Smooth muscle cell (in vitro differentiated cells): ENCODE results near the gene EPB41L2. TPM values are rescaled to one million over a fixed set of nuclear protein-coding genes. Genes with fewer than 3 reads are reported as not detected.

ENCODE experiments used
- DNase-seq: peaks from one replicate; lab custom pipeline; 2025; ENCODE audit not compliant: unreplicated experiment; lab: John Stamatoyannopoulos, UW
- H2AFZ ChIP-seq: fragments of 200-600 bp; sonication (generic); 2 replicates; pipeline ENCODE4 v1.6.0; 2016; ENCODE audit warnings: antibody characterized with exemption, low read depth, mild to moderate bottlenecking
- H3F3A ChIP-seq: fragments of 200-600 bp; sonication (generic); 2 replicates; pipeline ENCODE4 v1.6.0; 2017; ENCODE audit warnings: antibody characterized with exemption, low read depth
- H3K27ac ChIP-seq: fragments of 200-600 bp; sonication (generic); 2 replicates; pipeline ENCODE4 v1.5.1; 2016; ENCODE audit warnings: low read depth, mild to moderate bottlenecking
- H3K27me3 ChIP-seq: fragments of 200-600 bp; sonication (generic); 2 replicates; pipeline ENCODE4 v1.6.1; 2016; ENCODE audit warnings: low read depth, mild to moderate bottlenecking
- H3K36me3 ChIP-seq: fragments of 200-600 bp; sonication (generic); 2 replicates; pipeline ENCODE4 v1.5.1; 2016; ENCODE audit warnings: low read depth
- H3K4me1 ChIP-seq: fragments of 200-600 bp; sonication (generic); 2 replicates; pipeline ENCODE4 v1.5.1; 2016; ENCODE audit warnings: low read depth
- H3K4me2 ChIP-seq: fragments of 200-600 bp; sonication (generic); 2 replicates; pipeline ENCODE4 v1.6.0; 2016; ENCODE audit warnings: mild to moderate bottlenecking
- H3K4me3 ChIP-seq: fragments of 200-600 bp; sonication (generic); 2 replicates; pipeline ENCODE4 v1.5.1; 2016; ENCODE audit warnings: mild to moderate bottlenecking
- H3K79me2 ChIP-seq: fragments of 200-600 bp; sonication (generic); 2 replicates; pipeline ENCODE4 v1.6.0; 2016; ENCODE audit warnings: low read depth, mild to moderate bottlenecking
- H3K9ac ChIP-seq: fragments of 200-600 bp; sonication (generic); 2 replicates; pipeline ENCODE4 v1.6.0; 2016; ENCODE audit warnings: low read depth
- H3K9me3 ChIP-seq: fragments of 200-600 bp; sonication (generic); replicated peaks from 2 replicates; pipeline ENCODE4 v1.5.1; 2016; ENCODE audit warnings: low read depth
- H4K20me1 ChIP-seq: fragments of 200-600 bp; sonication (generic); 2 replicates; pipeline ENCODE4 v1.6.0; 2016; ENCODE audit warnings: low read depth
- CTCF ChIP-seq: fragments of 200-600 bp; sonication (generic); IDR thresholded peaks from 2 replicates; pipeline ENCODE4 v1.5.1; 2017; ENCODE audit warnings: borderline replicate concordance, mild to moderate bottlenecking, antibody characterized with exemption; ENCODE audit not compliant: insufficient read depth, poor library complexity, severe bottlenecking
- whole genome bisulfite sequencing: methylation state at CpG from one replicate; pipeline ENCODE4 v1.1.7; 2016; ENCODE audit warnings: low lambda C conversion rate; 5-methylcytosine and 5-hydroxymethylcytosine counted together
- polyA plus RNA-seq: library from polyadenylated mRNA; unstranded; fragments of >200 nt; fragmentation: Nextera tagmentation; extraction: Ambion mirVana; gene quantifications from 2 replicates; pipeline ENCODE4 v1.2.1, GENCODE V29; 2016
- total RNA-seq: library from RNA; depleted of rRNA; stranded (reverse); fragments of >200 nt; gene quantifications from 2 replicates; pipeline ENCODE4 v1.2.3, GENCODE V29; 2014

The EPB41L2 gene
- total and polyA plus RNA-seq, 2 experiments from 2014 or later: 40.2 to 44.6 TPM

GRCh38 chr6:131041814-131042213 is 21.2 kb downstream of the EPB41L2 start:
- WGBS: 86% methylated on average over 2 of the region's 2 CpGs
- Histone ChIP-seq H2AFZ (no peak overlapping the region), H3K9ac (no peak overlapping the region), H3K27ac (no peak overlapping the region), H3K9me3 (no peaks in the 10 kb centered on the region), H3K79me2 (peaks cover 66% of the 10 kb centered on the region), H3K4me2 (no peak overlapping the region), H3K27me3 (no peaks in the 10 kb centered on the region), H3K4me1 (no peaks in the 10 kb centered on the region), H4K20me1 (peaks cover 55% of the 10 kb centered on the region), H3K4me3 (no peak overlapping the region), H3F3A (no peaks in the 10 kb centered on the region), H3K36me3 (no peaks in the 10 kb centered on the region)
- no peak for DNase-seq
- TF ChIP-seq CTCF: no peak

DNA sequence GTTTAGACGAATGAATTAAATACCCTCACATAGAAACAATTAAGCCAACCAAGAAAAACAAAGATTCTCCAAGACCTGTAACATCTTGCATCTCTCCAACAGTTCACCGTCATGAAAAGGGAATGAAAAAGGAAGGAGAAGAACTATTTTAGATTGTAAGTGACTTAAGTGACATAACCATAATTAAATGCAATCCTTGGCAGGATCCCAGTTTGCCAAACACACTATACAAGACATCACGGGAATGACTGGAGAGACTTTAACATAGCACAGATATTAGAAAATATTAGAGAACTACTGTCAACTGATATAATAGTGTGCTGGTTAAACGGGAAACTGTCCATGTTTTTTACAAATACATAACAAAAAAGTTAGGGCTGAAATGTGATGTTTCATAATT is 22.2 kb downstream of the EPB41L2 start:
- no peaks in the 10 kb centered on the region for H3K4me1 ChIP-seq
- H4K20me1 ChIP-seq: peaks cover 50% of the 10 kb centered on the region
- H3K4me2 ChIP-seq: no peak overlapping the region
- no peak overlapping the region for H3K9ac ChIP-seq
- no peak overlapping the region for H2AFZ ChIP-seq
- H3K79me2 ChIP-seq: peaks cover 68% of the 10 kb centered on the region
- H3F3A ChIP-seq: no peaks in the 10 kb centered on the region
- H3K9me3 ChIP-seq: no peaks in the 10 kb centered on the region
- no peak overlapping the region for H3K4me3 ChIP-seq
- H3K36me3 ChIP-seq: no peaks in the 10 kb centered on the region
- TF ChIP-seq CTCF: no peak
- DNase-seq: no peak
- WGBS: 94% methylated on average over 4 of the region's 4 CpGs
- H3K27me3 ChIP-seq: no peaks in the 10 kb centered on the region
- no peak overlapping the region for H3K27ac ChIP-seq

GRCh38 chr6:131039345-131039680 is 23.7 kb downstream of the EPB41L2 start:
- no peaks in the 10 kb centered on the region for H3K4me1 ChIP-seq
- 59% methylated on average over 4 of the region's 4 CpGs for WGBS
- no peaks in the 10 kb centered on the region for H3K27me3 ChIP-seq
- H2AFZ ChIP-seq: no peak overlapping the region
- no peaks in the 10 kb centered on the region for H3K9me3 ChIP-seq
- H3K9ac ChIP-seq: no peak overlapping the region
- H4K20me1 ChIP-seq: peaks cover 46% of the 10 kb centered on the region
- TF ChIP-seq CTCF: no peak
- H3K36me3 ChIP-seq: no peaks in the 10 kb centered on the region
- H3F3A ChIP-seq: no peaks in the 10 kb centered on the region
- no peak overlapping the region for H3K4me3 ChIP-seq
- peak overlapping the region; percentile 23 for H3K4me2 ChIP-seq
- no peak for DNase-seq
- no peak overlapping the region for H3K27ac ChIP-seq
- peaks cover 67% of the 10 kb centered on the region for H3K79me2 ChIP-seq

- DNase-seq: no peak
Observed at GRCh38 chr6:131038597-131039344, 24.3 kb downstream of the EPB41L2 start.

More at GRCh38 chr6:131038597-131039344, 24.3 kb downstream of the EPB41L2 start:
- Histone ChIP-seq H3K9ac (no peak overlapping the region), H3F3A (no peaks in the 10 kb centered on the region), H2AFZ (no peak overlapping the region), H3K27me3 (no peaks in the 10 kb centered on the region), H3K4me1 (no peaks in the 10 kb centered on the region), H3K9me3 (no peaks in the 10 kb centered on the region), H3K4me2 (peak overlapping the region; percentile 23), H3K36me3 (no peaks in the 10 kb centered on the region), H3K27ac (no peak overlapping the region), H3K79me2 (peaks cover 71% of the 10 kb centered on the region), H4K20me1 (peaks cover 46% of the 10 kb centered on the region), H3K4me3 (no peak overlapping the region)
- WGBS: 68% methylated on average over 5 of the region's 5 CpGs
- TF ChIP-seq CTCF: no peak
